Measurements from ENCODE around the gene TRIM40.
"Not testable (repeated sequence)": the region's sequence is repeated elsewhere in the genome, so short reads cannot be mapped to it uniquely, and the experiment has no call there.

Gene TRIM40

GRCh38 chr6:30165238-30165637 is 29.3 kb downstream of the TRIM40 start:
- not testable (repeated sequence) for DNase-seq

DNA sequence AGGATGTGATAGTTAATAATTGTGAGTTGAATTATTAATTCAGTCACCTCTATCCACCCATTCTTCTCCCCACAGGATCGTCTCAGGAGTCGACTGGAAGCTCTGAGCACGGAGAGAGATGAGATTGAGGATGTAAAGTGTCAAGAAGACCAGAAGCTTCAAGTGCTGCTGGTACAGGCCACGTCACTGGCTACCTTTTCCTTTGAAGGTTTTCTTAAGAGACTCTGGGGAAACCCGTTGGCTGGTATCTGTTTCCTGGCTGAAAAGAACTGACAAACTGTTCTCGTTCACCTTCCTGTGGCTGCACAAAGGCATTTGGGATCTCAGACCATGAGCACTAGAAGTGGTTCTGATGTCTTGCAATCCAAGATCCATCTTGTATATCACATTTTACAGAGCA is 31.2 kb downstream of the TRIM40 start:
- no peak for DNase-seq

- DNase-seq = no peak
These were observed 32.8 kb downstream of the TRIM40 start for GRCh38 chr6:30168741-30169140.

DNA sequence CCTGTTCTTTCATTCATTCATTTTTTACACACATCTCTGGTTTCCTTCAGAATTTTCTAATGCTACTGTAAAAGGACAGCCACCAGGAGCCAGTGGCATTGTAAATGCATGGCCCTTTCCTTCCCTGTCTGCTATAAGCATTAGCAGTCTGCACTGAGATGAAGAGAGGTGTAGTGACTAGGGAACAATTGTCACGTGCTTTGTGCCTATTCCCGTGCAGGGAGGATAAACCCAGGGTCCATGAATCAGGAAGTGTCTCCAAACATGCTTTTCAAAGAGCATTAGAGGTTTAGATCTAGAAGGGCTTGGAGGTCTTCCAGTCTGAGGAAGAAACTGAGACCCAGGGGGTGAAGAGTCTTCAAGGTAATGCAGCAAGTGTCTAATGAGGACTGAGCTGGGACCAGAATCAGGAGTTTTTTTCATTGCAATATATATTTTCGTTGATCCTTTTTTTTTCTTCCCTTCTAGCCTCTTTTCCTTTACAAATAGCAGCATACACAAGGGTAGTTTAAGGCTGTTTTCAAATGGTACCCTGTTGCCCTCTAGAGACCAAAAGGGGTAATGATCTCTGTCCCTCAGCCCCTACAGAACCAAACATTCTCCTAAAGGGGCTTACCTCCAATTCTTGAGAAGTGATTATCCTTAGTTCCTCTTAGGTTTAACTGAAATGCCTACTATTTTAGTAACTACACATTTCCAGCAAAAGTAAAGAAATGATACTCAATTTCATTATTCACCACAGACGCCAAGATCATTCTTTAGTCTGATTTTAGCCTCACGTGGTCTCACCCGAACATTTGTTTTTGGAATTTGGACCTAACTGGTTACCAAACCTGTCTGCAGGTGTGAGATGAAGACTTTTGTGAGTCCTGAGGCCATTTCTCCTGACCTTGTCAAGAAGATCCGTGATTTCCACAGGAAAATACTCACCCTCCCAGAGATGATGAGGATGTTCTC is 34.0 kb downstream of the TRIM40 start:
- no peak for DNase-seq

DNA sequence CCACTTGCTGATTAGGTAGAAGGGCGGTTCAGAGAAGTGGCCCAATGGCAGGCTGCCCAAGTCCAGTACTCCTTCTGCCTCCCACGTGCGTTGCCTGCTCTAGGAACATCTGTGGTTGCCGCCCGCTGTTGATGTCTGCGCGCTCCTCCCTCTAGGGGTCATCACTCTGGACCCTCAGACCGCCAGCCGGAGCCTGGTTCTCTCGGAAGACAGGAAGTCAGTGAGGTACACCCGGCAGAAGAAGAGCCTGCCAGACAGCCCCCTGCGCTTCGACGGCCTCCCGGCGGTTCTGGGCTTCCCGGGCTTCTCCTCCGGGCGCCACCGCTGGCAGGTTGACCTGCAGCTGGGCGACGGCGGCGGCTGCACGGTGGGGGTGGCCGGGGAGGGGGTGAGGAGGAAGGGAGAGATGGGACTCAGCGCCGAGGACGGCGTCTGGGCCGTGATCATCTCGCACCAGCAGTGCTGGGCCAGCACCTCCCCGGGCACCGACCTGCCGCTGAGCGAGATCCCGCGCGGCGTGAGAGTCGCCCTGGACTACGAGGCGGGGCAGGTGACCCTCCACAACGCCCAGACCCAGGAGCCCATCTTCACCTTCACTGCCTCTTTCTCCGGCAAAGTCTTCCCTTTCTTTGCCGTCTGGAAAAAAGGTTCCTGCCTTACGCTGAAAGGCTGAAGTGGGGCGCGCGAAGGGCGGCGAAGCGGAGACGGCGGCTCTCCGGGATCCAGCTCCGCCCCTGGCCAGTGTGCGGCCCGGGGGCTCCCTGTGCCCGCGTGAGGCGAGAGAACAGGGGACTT is 35.9 kb downstream of the TRIM40 start:
- no peak for DNase-seq

DNA sequence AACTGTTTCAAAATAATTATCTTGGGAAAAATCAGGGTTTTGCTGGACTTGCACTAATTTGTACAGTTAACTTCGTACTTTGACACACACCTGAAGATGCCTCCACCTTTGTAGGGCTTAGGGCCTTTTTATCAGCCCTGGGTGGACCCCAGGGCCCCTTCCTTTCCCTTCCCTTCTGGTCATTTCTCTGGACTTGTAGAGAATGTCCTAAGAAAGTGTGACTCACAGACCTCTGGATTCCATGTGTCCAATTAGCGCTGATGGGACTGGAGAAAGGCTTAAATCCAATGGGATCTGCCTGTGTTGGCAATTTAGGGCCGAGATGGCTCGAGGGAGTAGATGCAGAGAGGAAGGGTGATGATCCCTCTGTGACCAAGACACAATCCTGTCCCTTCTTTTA is 36.7 kb downstream of the TRIM40 start:
- no peak for DNase-seq

DNA sequence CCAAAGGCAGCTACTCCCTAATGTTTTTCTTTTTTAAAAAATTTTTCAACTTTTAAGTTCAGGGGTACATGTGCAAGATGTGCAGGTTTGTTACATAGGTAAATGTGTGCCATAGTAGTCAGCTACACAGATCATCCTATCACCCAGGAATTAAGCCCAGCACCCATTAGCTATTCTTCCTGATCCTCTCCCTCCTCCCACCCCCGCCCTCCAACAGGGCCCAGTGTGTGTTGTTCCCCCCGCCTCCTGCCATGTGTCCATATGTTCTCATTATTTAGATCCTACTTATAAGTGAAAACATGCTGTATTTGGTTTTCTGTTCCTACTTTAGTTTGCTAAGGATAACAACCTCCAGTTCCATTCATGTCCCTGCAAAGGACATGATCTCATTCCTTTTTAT is 39.8 kb downstream of the TRIM40 start:
- no peak for DNase-seq

GRCh38 chr6:30178837-30179236 is 42.9 kb downstream of the TRIM40 start:
- DNase-seq = no peak

GRCh38 chr6:30180145-30180544 is 44.2 kb downstream of the TRIM40 start:
- DNase-seq = no peak

GRCh38 chr6:30184417-30185031 is 48.6 kb downstream of the TRIM40 start:
- DNase-seq = no peak

GRCh38 chr6:30185846-30186484 is 50.0 kb downstream of the TRIM40 start:
- no peak for DNase-seq

DNA sequence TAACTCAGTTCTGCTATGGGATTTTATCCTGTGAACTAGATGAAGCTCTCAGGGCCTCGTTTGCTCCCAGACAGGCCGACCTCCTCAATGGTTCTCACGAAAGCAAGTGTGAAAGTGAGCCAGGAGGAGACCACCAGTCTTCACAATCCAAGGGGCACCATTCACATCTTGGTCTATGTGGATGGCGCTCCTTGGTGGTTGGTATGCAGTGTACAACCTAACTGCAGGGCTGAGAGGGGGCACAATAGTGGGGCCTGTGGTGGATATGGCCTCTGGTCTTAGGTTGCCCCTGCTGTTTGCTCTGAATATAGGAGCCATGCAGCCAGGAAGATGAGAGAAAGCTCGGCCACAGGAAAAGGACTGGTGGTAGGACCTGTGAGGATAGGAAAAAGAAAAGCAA is 52.6 kb downstream of the TRIM40 start:
- no peak for DNase-seq

DNA sequence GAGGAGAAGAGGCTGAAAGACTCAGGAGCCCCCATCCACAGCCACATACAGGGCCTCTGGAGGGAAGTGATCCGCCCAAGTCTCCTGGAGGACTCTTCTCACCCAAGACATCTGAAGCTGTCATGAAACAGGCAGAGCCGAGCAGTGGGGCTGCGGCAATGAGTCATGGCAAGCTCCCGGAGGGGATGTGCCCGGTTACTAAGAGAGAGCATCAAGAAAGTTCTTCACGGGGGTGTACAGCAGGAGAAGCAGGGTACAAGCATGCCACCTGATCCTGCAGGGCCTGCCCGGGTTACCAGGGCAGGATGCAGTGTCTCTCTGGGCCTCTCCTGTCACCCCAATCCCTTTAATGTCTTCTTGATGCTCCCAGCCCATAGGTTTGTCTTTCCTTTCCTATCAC is 56.1 kb downstream of the TRIM40 start:
- DNase-seq = no peak

GRCh38 chr6:30194797-30195690 is 59.1 kb downstream of the TRIM40 start:
- no peak for DNase-seq

GRCh38 chr6:30195951-30196350 is 60.0 kb downstream of the TRIM40 start:
- no peak for DNase-seq

GRCh38 chr6:30196376-30196775 is 60.4 kb downstream of the TRIM40 start:
- no peak for DNase-seq
